ENCODE measurements around the gene CRADD. TPM values are rescaled to one million over a fixed set of nuclear protein-coding genes. Genes with fewer than 3 reads are reported as not detected.

Gene CRADD
- total RNA-seq, 1 experiment from 2014 or later = 26.7 TPM

DNA sequence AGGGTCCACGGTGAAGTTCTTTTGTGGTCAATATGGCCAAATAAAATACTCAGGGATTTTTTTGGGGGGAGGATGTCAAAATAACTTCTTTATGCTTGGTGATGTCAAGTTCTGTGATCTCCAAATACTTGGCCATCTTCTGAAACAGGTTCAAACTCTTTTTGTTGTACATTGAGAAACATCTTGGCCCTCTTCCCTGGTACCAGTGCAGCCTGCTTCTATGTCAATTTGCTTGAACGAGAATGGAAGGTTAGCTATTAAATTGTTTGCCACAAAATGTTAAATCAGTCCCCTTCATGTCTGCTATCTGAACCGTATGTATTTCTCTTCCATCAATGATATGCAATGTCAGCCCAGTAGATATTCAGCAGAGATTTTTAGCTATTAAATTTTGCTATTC, 6.1 kb upstream of the CRADD start:
- no peak for DNase-seq (ENCODE audit: low read depth)

DNA sequence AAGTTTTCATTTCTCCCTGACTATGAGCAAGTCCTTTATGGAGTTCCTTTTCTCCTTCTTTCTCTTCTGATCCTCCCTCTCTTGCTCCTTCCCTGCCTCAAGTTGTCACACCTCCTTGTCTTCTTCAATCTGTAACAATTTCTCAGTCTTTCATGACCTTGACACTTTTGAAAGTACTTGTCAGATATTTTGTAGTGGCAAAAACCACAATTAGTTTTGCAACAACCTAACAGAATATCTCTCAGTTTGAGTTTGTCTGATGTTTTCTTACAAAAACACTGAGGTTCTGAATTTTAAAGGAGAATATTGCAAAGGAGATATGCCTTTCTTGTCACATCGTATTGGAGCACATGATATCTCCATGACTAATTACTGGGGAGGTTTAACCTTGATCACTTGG, 4.1 kb upstream of the CRADD start:
- DNase-seq (ENCODE audit: low read depth) = no peak

DNA sequence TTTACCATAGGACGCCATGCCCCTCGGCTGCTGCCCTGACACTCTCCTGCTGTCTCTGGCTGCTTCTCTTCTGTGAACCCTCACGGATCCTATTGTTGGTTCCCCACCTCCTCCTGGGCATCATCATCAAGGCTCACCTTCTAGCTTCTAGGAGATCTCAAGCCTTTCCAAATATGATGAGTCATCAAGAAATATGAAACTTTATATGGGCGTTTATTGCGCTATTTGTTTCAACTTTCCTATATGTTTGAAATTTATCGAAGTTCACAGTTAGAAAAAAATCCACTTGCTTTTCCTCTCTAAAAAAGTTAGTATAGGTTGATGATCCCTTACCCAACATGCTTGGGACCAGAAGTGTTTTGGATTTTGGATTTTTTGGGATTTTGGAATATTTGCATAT, 2.8 kb upstream of the CRADD start:
- DNase-seq (ENCODE audit: low read depth) = no peak

DNA sequence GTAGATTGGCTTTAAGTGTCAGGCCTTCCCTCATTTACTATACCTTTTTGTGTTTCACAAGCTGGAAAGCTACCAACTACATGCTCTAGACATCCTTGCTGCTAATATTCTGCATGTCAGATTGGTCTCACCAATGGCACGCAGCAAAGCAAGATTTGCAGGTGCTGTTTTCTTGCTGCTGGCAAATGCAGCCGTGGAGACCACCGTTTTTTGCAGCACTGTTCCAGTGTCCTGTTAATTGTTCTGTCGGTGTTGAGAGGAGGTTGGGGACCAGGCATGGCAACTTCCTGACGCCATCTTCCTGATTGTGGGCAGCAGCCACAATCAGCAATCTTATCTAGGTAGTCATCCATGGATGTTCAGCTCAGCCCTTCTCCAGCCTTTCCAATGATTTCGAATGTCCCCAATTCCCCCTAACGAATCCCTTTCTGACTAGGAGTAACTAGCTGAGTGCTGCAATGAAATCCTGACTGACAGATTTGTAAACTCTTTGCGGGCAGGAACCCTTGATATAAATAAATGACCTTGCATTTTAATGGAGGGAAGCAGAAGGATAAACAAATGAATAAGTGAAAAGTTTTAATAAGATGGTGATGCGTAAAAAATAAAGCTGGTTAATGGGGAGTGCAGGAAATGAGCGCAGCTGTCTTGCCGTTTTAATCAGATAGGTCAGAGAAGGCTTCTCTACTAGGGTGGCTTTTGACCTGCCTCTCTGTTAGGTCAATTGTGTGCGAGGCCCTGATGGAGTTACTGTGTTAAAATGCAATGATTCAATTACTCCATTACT, 574 bp upstream of the CRADD start:
- peak; percentile 11 for DNase-seq (ENCODE audit: low read depth)

DNA sequence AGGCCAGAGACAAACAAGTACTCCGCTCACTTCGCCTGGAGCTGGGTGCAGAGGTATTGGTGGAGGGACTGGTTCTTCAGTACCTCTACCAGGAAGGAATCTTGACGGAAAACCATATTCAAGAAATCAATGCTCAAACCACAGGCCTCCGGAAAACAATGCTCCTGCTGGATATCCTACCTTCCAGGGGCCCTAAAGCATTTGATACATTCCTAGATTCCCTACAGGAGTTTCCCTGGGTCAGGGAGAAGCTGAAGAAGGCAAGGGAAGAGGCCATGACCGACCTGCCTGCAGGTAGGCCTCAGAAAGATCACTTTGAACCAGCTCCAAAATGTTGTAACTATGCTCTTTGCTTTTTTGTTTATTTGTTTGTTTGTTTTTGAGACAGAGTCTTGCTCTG, 1.6 kb downstream of the CRADD start:
- no peak for DNase-seq (ENCODE audit: low read depth)

DNA sequence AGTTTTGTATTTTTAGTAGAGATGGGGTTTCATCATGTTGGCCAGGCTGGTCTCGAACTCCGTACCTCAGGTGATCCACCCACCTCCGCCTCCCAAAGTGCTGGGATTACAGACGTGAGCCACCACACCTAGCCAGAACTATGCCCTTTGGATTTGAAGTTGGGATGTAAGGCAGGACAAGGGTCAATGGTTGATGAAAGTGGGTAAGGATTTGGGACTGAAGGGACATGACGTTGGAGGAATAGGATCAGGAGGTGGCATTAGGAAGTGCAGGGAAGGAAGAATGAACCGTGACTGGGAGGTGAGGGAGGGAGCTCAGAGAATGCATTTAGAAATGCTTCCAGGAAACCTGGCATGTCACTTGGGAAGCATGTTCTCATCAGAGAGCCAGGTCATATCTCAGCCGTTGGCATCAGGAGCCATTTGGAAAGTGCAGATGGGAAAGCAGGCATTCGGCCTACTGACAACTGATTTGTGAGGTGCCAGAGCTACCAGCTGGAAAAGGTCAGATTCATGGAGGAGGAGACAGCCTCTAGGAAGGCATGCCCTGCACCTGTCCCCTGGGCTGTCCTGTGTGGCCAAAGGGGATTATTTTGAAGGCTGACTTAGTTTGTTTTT, 2.2 kb downstream of the CRADD start:
- DNase-seq (ENCODE audit: low read depth) = no peak

DNA sequence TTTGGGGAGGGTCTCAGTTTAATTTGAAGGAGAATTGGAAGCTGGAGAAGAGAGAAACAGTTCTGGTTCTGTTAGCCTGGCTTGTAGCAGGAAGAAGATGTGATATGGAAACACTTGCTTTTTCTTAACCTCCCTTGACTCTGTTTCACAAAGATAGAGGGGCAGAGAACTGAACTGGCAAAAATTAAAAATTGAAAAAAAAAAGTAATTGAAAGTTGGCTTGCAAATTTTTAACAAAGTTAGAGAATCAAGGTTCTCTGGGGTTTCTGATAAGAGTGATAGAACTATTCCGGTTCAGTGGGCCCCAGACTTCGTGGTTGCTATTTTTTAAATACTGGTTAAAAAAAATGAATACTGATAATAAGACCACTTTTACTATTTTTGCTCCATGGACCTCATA, 2.8 kb downstream of the CRADD start:
- DNase-seq (ENCODE audit: low read depth) = no peak

DNA sequence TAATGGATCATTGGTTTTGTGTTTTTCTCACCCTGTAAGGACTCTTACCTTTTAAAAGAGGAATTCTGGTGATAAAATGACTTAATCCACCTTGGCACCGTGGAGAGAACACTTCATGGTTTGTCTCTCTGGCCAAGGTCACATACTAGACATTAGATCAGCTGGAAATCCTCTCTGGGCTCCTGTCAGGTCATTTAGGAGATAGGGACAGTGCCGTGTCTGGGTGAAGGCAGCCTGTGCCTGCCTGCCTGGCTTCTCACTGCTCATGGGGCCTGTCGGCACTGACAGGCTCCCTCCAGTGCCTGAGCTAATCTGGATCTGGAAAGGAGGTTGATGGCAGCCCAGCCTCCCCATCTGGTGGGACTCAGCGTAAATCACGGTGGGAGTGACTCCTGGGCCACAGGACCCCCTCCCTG, 5.7 kb downstream of the CRADD start:
- no peak for DNase-seq (ENCODE audit: low read depth)

DNA sequence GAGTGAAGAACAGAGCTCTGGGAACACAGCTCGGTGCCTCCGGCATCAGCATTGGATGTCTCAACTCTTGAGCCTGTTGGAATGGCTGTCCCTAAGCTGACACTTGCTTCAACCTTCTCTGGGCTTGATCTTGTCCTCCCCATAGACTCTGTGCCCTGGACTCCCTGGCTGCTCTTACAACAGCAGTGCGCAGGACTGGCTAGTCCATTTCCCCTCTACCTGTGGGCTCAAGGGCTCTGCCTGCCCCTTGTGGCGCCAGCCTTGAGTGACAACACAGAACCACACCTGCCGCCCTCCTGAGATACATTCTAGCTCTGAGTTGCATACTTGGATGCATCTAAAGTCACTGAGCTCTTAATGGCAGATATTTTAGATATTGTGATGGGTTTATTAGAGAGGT, 6.2 kb downstream of the CRADD start:
- no peak for DNase-seq (ENCODE audit: low read depth)

DNA sequence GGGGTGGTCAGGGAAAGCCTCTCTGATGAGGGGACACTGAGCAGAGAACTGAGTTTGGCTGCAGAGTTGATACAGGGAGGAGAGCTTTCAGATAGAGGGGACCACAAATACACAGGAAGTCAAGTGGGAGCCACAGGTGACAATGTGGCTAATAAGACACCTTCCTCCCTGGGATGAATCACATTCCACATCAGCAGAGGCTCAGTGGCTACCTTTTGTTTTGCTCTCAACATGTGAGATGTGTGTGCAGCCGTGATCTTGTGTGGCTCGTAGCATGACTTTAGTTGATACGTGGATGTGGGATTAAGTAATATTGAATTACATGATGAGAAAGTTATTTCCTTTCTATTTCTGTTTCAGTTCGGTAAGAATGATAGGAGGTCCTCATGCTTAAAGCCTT, 7.5 kb downstream of the CRADD start:
- DNase-seq (ENCODE audit: low read depth) = no peak

DNA sequence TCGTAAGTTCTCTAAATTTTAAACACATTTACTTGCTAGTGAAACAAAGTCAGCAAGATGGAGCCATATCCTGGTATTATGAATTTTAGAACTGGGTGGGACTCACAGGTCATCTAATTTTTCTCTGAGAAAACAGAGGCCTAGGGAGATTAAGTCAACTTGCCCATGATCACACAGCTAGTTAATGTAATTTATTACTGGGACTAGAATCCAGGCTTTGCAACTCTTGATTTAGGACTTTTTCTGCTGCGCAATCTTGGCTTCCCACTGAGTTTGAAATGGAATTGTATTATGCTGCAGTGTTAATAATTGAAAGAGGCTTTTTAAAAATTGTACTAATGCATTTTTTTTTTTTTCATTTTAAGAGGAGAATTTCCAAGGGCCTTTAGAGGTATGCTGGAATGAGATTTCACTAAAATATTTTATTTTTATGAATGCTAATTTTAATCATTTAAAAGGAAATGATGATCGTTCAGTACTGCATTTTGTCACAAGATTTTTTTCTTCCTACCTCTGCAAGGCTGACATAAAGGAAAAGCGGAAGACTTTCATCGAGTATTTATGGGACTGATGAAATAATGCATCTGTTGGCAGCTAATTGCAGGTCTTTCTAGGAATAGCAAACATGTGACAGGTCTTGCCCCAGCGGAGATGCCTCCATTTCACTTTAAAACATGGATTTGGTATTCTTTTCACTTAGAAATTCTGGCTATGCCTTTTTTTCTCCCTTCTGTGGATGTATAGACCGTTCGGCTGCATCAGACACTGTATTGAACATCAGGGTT, 9.6 kb downstream of the CRADD start:
- DNase-seq (ENCODE audit: low read depth) = no peak

DNA sequence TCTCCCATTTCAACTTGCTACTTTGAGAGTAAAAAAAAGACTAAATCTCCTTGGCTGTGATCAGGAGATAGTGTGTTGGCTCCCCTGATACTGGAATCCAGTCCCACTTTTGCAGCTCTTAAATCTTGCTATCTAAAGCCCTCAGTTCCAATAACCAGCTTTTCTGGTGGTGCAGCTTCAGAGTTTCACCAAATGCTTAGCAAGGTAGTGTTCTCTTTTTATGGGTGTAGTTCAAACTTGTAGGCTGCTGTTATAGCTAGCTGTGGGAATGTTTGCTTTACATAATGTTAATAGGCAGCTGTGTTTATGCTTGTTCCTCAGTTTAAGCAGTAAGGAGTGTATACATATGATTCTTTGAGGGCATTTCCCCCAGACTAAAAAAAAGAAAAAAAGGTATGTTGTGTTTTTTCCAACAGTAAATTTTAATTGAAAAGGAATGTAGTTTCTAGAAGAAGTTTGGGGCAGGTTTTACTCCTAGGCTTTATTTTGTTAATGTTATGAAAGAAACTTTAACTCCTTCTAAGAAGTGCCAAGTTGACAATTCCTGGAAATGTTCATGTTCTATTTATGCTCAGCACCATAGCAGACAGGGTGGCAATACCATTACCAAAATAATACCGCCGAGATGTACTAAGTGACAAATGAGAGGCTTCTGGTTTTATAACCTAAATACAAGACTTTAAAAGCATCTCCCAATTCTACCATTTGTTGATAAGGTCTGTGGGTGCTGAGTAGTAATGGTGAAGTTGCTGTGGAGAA, 12.1 kb downstream of the CRADD start:
- no peak for DNase-seq (ENCODE audit: low read depth)

DNA sequence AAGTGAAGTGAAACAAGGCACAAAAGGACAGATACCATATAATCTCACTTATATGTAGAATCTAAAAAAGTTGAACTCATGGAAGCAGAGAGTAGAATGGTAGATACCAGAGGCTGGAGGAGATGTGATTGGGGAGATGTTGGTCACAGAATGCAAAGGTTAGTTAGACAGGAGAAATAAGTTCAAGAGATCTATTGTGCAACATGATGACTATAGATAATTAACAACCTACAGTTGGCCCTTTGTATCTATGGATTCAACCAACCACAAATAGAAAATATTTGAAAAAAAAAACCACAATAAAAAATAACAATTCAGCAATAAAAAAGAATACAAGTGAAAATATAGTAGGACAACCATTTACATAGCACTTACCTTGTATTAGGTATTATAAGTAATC, 19.3 kb downstream of the CRADD start:
- no peak for DNase-seq (ENCODE audit: low read depth)

DNA sequence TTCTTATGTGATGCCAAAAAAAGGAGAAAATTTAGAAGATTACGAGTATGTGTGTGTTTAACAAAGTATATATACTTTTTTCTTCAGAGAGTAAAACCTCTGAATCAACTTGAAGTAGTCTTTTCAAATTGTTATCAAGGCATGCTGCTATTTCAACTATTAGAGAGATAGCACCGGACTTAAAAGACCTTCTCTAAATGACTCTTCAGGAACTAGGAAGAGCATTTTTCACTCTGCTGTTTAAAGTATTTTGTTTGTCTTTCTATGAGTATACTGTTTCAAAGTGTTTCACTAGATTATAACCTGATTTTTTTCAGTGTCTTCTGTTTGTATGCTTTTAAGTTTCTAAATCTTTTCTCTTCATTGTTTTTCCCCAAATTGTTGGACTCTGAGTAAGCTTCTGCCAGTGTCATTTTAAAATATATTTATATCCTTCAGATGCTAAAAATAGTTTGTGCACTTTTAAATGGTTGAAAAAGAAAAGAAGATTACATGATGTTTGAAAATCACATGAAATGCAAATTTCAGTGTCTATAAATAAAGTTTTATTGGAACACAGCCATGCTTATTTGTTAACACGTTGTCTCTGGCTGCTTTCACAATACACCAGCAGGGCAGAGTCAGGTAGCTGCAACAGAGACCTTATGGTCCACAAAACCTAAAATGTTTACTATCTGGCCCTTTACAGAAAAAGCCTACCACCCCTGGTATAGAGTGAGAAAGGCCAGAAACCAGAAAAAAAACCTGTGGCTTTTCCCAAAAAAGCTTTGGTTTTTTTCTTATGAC, 21.3 kb downstream of the CRADD start:
- DNase-seq (ENCODE audit: low read depth) = peak; percentile 19

DNA sequence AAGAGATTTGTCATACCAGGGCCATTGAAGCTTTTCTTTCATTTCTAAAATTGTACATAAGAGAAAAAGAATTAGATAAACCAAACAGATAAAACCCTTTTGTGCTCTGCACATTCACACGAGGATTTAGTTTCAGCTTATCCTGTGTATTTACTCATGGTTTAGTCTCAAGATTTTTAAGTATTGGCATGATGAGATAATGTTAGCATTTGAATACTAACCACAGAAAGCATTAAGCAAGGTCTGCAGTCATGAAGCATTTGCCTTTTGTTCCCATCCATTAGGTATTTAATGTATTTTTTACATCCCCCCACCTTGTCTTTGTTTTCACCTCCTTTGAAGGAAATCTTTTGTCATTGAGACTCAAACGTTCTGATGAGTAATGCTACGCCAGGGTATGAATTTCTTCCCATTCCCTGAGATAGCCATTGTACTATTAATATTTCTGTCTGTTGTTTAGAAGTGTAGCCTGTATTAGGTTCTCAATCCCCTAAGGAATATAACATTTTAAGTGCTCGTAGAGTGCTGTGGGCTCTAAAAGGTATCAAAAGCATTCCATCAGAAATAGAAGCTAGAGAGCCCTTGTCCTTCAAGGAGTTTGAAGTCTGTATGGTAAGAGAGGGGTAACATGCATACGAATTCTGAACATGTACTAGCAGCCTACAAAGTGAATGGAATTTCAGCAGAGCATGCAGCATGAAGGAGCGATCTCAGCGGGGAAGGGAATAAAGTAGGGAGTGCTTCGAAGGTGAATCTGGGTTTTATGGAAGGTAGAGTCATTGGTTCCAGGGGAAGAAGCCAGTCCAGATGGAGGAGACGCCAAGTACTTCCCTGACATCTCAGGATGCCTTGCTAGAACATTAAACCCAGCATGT, 22.3 kb downstream of the CRADD start:
- DNase-seq (ENCODE audit: low read depth) = peak; percentile 53

DNA sequence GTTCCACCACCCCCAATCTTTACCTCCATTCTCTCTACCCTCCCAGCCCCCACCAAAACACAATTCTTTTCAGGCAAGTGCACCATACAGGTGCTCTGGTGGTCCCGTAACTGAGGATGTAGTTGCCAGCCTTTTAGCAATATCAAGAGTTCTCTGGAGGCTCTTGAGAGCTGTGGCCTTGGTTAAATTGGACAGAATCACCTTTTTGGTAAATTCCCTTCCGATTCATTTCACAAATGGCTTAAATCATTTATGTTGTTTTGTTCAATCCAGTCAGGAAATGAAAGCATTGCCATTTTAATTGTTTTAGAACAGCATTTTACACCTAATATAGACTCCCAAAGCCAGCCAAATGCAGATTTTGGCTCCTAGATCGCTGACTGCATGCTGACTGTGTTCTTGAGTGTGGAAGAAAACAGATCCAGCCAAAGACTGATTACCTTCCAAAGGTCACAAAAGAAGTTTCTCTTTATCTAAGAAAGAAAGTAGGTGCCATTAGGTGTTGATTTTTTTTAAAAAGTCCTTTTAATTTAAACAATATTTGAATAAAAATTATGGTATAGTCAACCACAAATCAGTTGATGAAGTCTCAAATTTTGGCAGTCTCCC, 25.6 kb downstream of the CRADD start:
- no peak for DNase-seq (ENCODE audit: low read depth)

DNA sequence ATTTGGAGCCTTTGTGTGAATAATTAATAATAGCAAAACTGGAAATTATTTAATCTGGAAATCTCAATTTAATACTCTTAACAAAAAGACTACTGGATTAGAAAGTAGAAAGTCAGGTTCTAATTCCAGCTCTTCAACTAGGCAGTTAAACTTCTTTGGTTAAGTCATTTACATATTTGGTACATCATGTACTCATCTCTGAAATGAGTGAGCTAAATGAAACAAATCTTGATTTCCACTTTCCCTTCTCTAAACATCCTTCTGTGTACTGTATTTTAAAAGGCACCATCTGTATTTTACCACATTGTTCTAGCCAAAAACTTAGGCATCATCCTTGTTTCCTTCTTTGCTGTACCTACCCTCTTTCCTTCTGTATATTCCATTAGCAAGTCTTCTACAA, 26.9 kb downstream of the CRADD start:
- DNase-seq (ENCODE audit: low read depth) = no peak

DNA sequence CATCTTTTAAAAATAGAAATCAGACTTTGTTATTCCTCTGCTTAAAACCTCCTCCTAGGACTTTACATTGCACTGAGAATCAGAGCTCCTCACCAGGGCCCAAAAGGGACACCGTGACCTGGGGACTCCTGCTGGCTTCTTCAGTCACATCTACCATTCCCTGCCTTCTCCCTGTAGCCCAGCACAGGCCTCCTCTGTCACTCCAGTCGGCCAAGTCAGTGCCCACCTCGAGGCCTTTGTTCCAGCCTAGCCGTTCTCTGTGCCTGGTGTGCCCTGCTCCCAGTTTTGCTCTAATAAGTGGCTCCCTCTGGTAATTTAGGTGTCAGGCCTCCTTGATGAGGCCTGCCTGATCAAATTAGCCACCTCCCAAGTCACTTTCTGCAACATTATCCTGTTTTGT, 27.4 kb downstream of the CRADD start:
- DNase-seq (ENCODE audit: low read depth) = no peak

DNA sequence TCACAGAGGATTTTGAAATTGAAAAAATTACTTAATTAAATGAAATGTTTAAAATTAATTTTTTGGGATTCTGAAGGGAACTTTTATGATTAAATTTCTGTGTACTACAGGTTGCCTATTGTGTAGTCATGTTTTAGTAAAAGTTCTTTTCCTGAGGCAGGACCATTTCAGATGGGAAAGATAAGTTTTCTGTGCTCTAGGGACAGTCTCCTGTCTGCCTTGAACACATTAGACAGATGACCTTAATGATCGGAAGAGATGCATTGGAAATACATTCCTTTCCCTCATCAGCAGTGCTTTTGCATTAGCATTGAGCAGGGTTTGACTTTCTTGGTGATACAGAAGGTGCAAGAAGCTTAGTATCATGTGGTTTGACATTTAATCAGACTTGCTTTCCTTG, 28.1 kb downstream of the CRADD start:
- DNase-seq (ENCODE audit: low read depth) = no peak

DNA sequence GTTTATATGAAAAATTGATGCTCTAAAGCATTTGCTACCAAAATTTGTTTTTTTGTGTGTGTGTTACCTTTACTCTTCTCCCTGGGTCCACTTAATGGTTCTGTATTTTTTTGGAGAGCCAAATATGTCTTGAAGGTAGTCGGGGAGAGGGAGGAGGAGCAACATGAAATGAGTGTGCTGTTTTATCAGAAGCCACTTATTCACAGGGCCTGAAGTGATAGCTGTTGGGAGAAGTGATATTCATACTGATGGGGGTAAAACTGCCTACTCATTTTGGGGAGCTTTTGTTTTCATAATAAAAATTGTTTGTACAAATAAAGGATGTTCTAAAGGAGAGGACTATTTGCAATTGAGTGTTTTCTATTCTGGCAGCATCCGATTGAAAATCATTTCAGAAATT, 29.2 kb downstream of the CRADD start:
- no peak for DNase-seq (ENCODE audit: low read depth)

Measured in RPMI7951 (cell line).